Gastroesophageal sphincter (tissue), 4 donors: ENCODE results near the gene MED27. TPM values are rescaled to one million over a fixed set of nuclear protein-coding genes. Genes with fewer than 3 reads are reported as not detected.
"Not testable (repeated sequence)": the region's sequence is repeated elsewhere in the genome, so short reads cannot be mapped to it uniquely, and the experiment has no call there.

ENCODE experiments used
- ATAC-seq: fragments of 150-250 bp; one replicate; pipeline ENCODE4 v1.9.1; 2016; ENCODE audit warnings: mild to moderate bottlenecking, moderate library complexity
- H3K27ac ChIP-seq, 4 donors: fragments of 200-600 bp; sonication (generic) in 3 of 4; 1 replicate in 3 of 4; 2 replicates in 1 of 4; pipeline ENCODE4 v1.5.1; 2016 to 2019
- H3K27me3 ChIP-seq: fragments of 200-600 bp; sonication (generic); one replicate; pipeline ENCODE4 v1.5.1; 2019
- H3K36me3 ChIP-seq, 2 donors: fragments of 200-600 bp; sonication (generic); one replicate each; pipeline ENCODE4 v1.5.1; 2019; ENCODE audit warnings: control low read depth in 1 of 2
- H3K4me1 ChIP-seq, 3 donors: fragments of 200-600 bp; sonication (generic); 1 replicate in 2 of 3; 2 replicates in 1 of 3; pipeline ENCODE4 v1.5.1; 2016 to 2019; ENCODE audit warnings: control low read depth in 2 of 3
- H3K4me3 ChIP-seq, 2 donors: fragments of 200-600 bp; sonication (generic); one replicate each; pipeline ENCODE4 v1.5.1; 2019; ENCODE audit warnings: mild to moderate bottlenecking in 1 of 2, moderate library complexity in 1 of 2
- H3K9me3 ChIP-seq, 3 donors: fragments of 200-600 bp; sonication (generic); one replicate each; pipeline ENCODE4 v1.5.1; 2017 to 2019; ENCODE audit warnings: control low read depth in 2 of 3
- CTCF ChIP-seq, 4 experiments: fragments of 200-600 bp in 2 of 4; fragments of 450-650 bp in 2 of 4; sonication (generic) in 1 of 4; IDR thresholded peaks; one replicate each; pipeline ENCODE4 v1.5.1; 2017 to 2019; ENCODE audit warnings: antibody characterized with exemption in 4 of 4, mild to moderate bottlenecking in 2 of 4, moderate library complexity in 2 of 4
- EP300 ChIP-seq: sonication (generic); formaldehyde crosslinking; IDR thresholded peaks from one replicate; pipeline ENCODE4 v1.6.1; 2017; ENCODE audit warnings: antibody characterized with exemption, mild to moderate bottlenecking
- POLR2A ChIP-seq, 2 donors: fragments of 450-650 bp; IDR thresholded peaks; one replicate each; pipeline ENCODE4 v1.6.1; 2017; ENCODE audit warnings: antibody characterized with exemption in 2 of 2, mild to moderate bottlenecking in 2 of 2, moderate library complexity in 1 of 2
- POLR2AphosphoS5 ChIP-seq: sonication (generic); formaldehyde crosslinking; IDR thresholded peaks from one replicate; pipeline ENCODE4 v1.6.1; 2017; ENCODE audit warnings: antibody characterized with exemption
- WGBS, 2 donors: methylation state at CpG; one replicate each; pipeline ENCODE4 v1.1.5; 2018; ENCODE audit warnings: low coverage in 1 of 2; 5-methylcytosine and 5-hydroxymethylcytosine counted together
- total RNA-seq, 4 donors: library from RNA; depleted of rRNA; stranded (reverse); fragments of >200 nt; gene quantifications; one replicate each; pipeline ENCODE4 v1.1.0, GENCODE V29; 2016

The MED27 gene
- total RNA-seq, 4 donors from 2014 or later, result 13.2 to 21.0 (median 13.9) TPM

GRCh38 chr9:131923132-131923671 lies 156.5 kb downstream of the MED27 start:
- H3K9me3 ChIP-seq, result no peaks in the 10 kb centered on the region
- WGBS, 2 donors, result 85 to 100% methylated on average over 3 of the region's 3 CpGs
- no peak overlapping the region for H3K4me3 ChIP-seq
- no peak for ATAC-seq
- no peaks in the 10 kb centered on the region for H3K27me3 ChIP-seq
- TF ChIP-seq CTCF (IDR thresholded peaks at IDR 0.05), result no peak
- no peak for TF ChIP-seq EP300
- no peak for TF ChIP-seq POLR2A (IDR thresholded peaks at IDR 0.05)
- no peak for TF ChIP-seq POLR2AphosphoS5
- no peak overlapping the region for H3K27ac ChIP-seq
- peaks cover 0 to 11% (median 0%) of the 10 kb centered on the region in 3 donors for H3K4me1 ChIP-seq
- no peaks in the 10 kb centered on the region for H3K36me3 ChIP-seq

GRCh38 chr9:131921635-131922034 lies 158.0 kb downstream of the MED27 start:
- H3K4me3 ChIP-seq, ATAC-seq, H3K27ac ChIP-seq, H3K36me3 ChIP-seq, H3K9me3 ChIP-seq, H3K27me3 ChIP-seq, H3K4me1 ChIP-seq: not testable (repeated sequence)
- 95 to 98% methylated on average over 4 to 5 of the region's 5 CpGs for WGBS, 2 donors

- H3K27me3 ChIP-seq, result no peaks in the 10 kb centered on the region
- WGBS, 2 donors, result 77 to 100% methylated on average over 1 of the region's 1 CpG
- no peaks in the 10 kb centered on the region for H3K4me1 ChIP-seq
- H3K4me3 ChIP-seq, result no peak overlapping the region
- no peaks in the 10 kb centered on the region for H3K36me3 ChIP-seq
- ATAC-seq, result no peak
- H3K9me3 ChIP-seq, result no peaks in the 10 kb centered on the region
- no peak overlapping the region for H3K27ac ChIP-seq
- TF ChIP-seq POLR2AphosphoS5, result no peak
- no peak for TF ChIP-seq CTCF (IDR thresholded peaks at IDR 0.05)
- no peak for TF ChIP-seq EP300
- TF ChIP-seq POLR2A (IDR thresholded peaks at IDR 0.05), result no peak
Observed at GRCh38 chr9:131919216-131919615, 160.5 kb downstream of the MED27 start.

- H3K27me3 ChIP-seq, result no peaks in the 10 kb centered on the region
- no peaks in the 10 kb centered on the region for H3K36me3 ChIP-seq
- no peak overlapping the region for H3K27ac ChIP-seq
- H3K4me3 ChIP-seq, result no peak overlapping the region
- no peak for TF ChIP-seq POLR2AphosphoS5
- TF ChIP-seq CTCF (IDR thresholded peaks at IDR 0.05), result no peak
- TF ChIP-seq EP300, result no peak
- TF ChIP-seq POLR2A (IDR thresholded peaks at IDR 0.05), result no peak
- 91% methylated on average over 2 to 5 of the region's 5 CpGs for WGBS, 2 donors
- H3K9me3 ChIP-seq, result no peaks in the 10 kb centered on the region
- no peak for ATAC-seq
- H3K4me1 ChIP-seq, result no peaks in the 10 kb centered on the region
Observed at GRCh38 chr9:131918481-131918880, 161.2 kb downstream of the MED27 start.

GRCh38 chr9:131917009-131917408 lies 162.7 kb downstream of the MED27 start:
- H3K9me3 ChIP-seq, result no peaks in the 10 kb centered on the region
- WGBS, 2 donors, result 90 to 100% methylated on average over 2 of the region's 2 CpGs
- H3K4me1 ChIP-seq, result no peaks in the 10 kb centered on the region
- ATAC-seq, result no peak
- no peaks in the 10 kb centered on the region for H3K36me3 ChIP-seq
- no peaks in the 10 kb centered on the region for H3K27me3 ChIP-seq
- no peak for TF ChIP-seq EP300
- no peak for TF ChIP-seq CTCF (IDR thresholded peaks at IDR 0.05)
- TF ChIP-seq POLR2AphosphoS5, result no peak
- H3K27ac ChIP-seq, result no peak overlapping the region
- H3K4me3 ChIP-seq, result no peak overlapping the region
